HG02588 (cell line): ENCODE data around the gene C17orf100.
"Not testable (repeated sequence)": the region's sequence is repeated elsewhere in the genome, so short reads cannot be mapped to it uniquely, and the experiment has no call there.

Source experiments
- ATAC-seq: cut with Tn5 transposase; IDR thresholded peaks from one replicate; pipeline ENCODE4 v1.9.1; 2021; ENCODE audit warnings: mild to moderate bottlenecking, moderate library complexity; ENCODE audit not compliant: unreplicated experiment

C17orf100 gene

DNA sequence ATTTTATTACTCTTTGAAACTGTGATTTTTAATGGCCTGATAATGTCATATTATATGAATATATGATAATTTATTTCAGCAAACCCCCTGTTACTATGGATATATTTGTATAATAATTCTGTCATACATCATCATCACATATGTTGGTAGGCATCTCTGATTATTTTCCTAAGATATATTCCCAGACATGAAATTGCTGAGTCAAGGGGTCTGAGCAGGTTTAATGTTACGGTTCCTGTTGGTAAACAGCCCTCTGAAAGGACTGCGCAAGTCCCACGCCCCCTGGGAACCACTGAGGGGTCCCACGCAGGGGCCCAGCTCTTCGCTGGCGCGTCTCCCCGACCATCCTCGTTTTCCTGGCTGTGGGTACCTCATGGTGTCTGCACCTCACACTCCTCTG is 37.4 kb downstream of the C17orf100 start:
- no peak for ATAC-seq

DNA sequence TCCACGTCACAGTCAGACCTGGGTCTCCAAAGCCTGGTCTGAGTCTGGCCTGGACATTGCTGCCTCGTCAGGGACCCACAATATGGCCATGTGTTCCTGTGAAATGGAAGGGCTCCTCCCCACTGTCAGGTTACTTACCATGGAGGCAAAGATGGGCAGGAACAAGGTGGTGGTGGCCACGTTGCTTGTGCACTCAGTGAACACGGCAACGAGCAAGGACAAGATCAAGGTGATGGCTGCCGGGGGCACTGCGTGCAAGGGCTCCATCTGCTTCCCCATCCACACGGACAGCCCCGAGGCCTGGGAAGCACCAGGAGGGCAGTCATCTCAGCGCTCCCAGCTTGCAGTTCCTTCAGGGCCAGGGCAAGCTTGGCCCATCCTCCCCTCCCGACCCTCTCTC is 39.1 kb downstream of the C17orf100 start:
- no peak for ATAC-seq

DNA sequence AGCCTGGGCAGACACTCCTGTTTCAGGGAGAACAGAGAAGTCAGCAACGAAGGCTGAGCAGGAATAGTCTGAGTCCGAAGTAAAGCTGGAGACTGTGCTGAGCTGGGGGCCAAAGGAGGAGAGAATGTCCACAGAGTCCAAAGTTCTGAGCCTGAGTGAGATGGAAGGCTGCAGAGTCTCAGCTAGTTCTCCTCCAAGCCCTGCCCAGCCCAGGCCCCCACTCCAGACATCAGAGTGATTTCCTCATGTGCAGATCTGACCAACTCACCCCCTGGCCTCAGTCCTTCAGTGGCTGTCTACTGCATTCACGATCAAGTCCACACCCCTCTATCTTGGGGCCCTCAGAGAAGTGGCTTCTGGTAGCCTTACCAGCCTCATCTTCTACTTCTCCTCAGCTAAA is 40.0 kb downstream of the C17orf100 start:
- ATAC-seq: no peak

DNA sequence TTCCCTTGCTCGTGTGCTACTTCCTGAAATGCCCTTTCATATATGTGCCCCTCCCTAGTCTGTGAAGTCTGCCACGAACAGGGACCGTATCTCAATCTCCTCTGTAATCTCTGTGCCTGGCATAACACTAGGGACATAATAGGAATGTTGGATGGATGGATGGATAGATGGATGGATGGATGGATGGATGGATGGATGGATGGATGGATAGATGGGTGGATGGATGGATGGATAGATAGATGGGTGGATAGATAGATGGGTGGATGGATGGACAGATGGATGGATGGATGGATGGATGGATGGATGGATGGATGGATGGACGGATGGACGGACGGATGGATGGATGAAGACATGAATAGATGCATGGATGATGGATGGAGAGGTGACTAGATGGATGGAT is 40.4 kb downstream of the C17orf100 start:
- ATAC-seq: not testable (repeated sequence)

DNA sequence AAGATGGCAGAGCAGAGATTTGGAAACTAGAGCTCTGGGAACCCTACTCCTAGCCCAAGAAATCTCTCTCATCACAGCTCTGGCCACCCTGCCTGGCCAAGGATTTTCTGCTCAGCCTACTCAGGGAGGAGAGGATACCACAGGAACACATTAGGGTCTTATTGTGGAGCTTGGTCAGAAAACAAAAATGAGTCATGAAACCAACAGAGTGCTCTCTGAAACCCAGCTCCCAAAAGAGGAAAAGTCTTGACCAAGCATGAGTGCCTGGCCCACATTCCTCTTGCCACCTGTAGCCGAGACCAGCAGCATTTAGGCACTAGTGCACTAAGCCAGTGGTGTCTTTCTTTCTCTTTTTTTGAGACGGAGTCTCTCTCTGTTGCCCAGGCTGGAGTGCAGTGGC is 43.5 kb downstream of the C17orf100 start:
- no peak for ATAC-seq

DNA sequence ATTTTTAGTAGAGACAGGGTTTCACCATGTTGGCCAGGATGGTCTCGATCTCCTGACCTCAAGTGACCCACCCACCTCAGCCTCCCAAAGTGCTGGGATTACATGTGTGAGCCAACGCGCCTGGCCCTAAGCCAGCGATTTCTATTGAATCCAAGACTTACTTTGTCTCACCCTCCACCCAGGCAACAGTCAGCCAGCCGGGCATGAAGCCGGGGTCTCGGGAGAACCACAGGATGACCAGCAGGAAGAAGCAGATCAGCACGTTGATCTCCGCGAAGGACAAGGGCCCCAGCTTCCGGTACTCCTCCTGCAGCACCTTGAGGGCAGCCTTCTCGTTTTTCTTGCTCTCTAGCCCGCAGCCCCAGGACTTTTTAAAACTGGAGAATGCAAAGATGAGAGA is 44.0 kb downstream of the C17orf100 start:
- no peak for ATAC-seq

DNA sequence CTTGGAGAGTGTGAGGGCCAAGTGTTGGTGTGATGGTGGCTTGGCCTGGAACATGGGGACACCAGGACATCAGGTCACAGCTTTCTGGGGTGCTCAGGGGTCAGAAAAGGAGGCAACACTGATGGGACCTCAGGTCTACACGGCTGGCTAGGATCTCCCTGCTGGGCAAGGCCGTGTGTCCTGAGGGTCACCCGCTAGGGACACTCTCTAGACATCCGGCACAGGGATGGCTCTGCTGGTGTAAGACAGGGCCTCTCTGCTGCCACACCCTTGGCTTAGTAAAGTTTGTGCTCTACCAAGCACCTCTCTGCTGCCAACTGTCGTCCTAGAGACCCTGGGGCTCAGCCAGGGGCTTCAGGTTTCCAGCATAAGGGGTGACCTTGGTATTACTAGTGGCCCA is 45.3 kb downstream of the C17orf100 start:
- no peak for ATAC-seq

DNA sequence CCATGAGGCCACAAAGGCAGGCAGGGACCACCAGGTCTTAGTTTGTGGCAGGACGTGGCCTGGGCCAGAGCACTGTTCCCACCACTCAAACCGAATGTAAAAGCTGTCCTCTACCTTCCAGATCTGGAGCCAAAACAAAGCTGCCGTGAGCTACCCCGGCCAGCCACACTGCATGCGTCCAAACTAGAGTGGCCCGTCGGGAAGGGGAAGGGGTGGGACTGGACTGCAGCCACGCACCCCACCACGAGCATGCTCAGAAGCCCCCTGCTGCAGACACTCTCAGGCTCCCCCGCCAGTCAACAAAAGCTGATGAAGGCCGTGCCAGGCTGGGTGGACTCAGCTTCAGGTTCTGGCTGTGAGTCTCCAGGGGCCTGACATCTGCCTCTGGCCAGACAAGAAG is 46.4 kb downstream of the C17orf100 start:
- ATAC-seq: no peak

DNA sequence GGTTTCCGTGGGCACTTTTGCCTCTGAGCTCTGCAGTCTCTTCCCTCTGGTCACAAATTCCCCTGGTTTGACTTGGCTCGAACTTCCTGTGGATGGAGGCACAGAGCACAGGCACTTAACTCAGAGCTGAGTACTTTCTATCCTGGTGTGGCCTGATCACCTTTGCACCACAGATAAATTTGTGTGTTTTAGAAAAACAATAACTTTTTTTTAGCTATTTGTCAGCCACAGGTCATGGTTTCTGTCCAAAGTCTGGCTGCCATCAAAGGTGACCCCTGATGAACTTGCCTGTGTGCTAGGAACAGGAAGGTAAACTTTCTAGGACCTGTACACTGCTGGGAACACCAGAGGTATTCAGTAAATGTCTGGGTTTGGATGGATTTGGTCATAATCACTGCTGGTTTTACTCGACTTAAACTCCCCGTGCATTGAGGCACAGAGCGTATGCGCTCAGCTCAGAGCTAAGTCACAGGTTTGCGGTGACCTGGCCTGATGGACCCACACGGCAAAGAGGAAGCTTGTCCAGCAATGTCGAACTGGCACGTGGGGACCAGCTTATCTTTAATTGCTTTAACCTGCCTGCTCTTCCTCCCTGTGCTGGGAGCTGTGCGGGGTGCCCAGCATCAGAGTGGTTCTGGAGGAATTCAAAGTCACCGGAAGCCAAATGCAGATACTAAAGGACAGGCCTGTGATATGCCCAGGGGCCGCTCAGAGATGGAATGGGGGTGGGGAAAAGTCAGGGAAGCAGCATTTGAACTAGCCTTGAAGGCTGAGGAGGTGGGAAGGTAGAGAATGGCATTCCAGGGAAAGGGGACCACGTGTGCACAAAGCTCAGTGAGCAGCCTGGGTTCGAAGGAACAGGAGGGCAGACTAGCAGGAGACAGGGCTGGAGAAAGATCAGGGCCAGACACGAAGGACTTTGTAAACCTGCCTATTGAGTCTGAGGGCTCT is 48.7 kb downstream of the C17orf100 start:
- no peak for ATAC-seq

DNA sequence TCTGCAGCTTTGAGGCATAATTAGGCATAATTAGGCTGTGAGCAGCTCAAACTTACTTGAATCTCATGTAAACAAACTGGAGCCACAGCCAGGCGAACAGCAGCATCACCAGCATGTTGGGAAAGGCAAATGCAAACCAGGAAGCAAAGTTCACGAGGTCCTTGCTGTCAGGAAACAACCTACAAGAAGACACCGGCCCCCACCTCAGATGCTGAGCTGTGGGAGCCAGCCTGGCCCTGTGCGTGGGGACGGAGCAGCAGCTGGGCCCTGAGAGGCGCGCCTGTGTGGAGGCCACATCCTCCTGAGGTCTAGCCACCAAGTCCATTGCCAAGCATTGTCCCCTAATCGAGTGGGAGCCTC is 49.4 kb downstream of the C17orf100 start:
- ATAC-seq: no peak

DNA sequence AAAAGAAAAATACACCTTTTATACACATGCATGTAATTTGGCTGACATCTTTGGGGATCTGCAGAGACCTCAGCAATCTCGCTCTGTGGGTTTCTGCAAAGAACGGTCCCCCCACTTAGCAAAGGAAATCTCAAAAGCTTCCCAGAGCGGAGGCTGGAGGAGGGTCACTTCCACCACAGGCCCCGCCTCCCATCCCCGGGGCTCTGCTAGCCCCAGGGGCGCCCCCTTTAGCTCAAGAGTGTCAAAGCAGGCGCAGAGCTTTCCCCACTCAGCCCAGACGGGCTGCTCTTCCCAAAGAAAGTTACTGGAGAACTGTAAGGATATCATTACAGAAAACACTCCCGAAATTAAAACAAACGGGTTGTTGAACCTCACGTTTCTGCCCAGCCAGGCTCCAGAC is 50.2 kb downstream of the C17orf100 start:
- ATAC-seq: no peak

DNA sequence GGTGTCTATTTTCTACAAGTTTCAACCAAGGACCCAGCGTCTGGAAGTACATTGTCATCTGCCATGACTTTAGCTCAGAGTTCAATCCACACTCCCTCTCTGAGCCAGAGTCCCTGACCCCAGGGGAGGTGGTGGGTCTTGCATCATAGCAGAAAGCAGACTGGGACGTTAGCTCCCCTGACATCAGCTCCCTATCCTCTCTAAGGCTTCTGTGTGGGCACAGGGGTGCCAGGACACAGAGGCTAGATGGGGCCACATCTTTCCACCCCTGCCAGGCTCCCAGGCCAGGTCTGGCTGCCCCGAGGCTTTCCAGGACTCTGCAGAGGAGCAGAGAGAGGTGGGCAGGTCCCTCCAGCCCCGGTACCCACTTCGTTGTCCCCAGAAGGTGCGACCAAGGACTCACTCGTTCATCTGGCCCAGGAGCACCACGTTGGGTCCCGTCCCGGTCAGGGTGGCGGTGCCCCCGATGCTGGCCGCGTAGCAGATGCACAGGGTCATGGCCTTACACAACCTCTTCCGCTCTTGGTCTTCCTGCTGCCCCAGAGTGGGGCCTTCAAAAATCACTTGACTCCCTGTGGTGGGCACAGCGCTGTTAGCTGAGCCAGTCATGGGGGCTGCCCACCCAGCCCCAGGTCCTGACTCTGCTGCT is 51.1 kb downstream of the C17orf100 start:
- ATAC-seq: no peak
